SH-SY5Y (cell line): ENCODE measurements around the gene MID1.

ENCODE experiments used
- GATA2 ChIP-seq: IDR thresholded peaks from 2 replicates; pipeline ENCODE4 v1.6.1; 2011; ENCODE audit warnings: mild to moderate bottlenecking, low read depth, low read length
- GATA3 ChIP-seq: IDR thresholded peaks from 2 replicates; pipeline ENCODE4 v1.6.1; 2011; ENCODE audit warnings: low read depth, mild to moderate bottlenecking, low read length, moderate library complexity

DNA sequence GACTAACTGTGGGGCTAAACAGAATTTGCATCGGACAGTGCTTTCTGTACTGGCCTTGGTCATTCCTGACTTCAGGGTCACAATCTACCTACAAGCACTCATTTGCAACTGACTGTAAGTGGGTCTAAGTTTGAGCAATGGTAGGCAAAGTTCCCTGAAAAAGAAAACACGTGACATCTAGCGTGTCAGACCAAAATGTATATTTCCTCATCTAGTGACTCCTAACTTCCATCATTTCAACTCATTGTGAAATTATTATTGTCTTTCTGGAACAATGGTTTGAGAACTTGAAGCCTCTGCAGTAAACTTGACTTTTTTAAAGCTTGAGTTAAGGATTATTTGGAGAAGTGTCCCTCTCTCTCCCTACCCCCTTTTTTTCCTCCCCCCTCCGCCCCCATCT lies 113.6 kb downstream of the MID1 start:
- TF ChIP-seq GATA3 = no peak
- TF ChIP-seq GATA2 = no peak
